Spinal cord (tissue), 10 donors: Measurements from ENCODE around the gene CDH22. TPM values are rescaled to one million over a fixed set of nuclear protein-coding genes. Genes with fewer than 3 reads are reported as not detected.

Experiments used
- DNase-seq, 6 donors: peaks; one replicate each; pipeline versions ENCODE4 v3.0.0 to v3.0.0-alpha.2; 2013 to 2015; ENCODE audit warnings: low spot score in 6 of 6, low read depth in 4 of 6
- H3K27ac ChIP-seq: one replicate; pipeline ENCODE4 v1.5.1; 2013; ENCODE audit warnings: low read depth, low read length, control low read depth
- H3K27me3 ChIP-seq: one replicate; pipeline ENCODE4 v1.6.1; 2013; ENCODE audit warnings: low read length; ENCODE audit not compliant: control insufficient read depth, insufficient read depth
- H3K36me3 ChIP-seq: one replicate; pipeline ENCODE4 v1.6.1; 2013; ENCODE audit warnings: low read length; ENCODE audit not compliant: control insufficient read depth, insufficient read depth
- H3K4me1 ChIP-seq: one replicate; pipeline ENCODE4 v1.6.1; 2013; ENCODE audit warnings: low read length; ENCODE audit not compliant: control insufficient read depth, insufficient read depth
- H3K4me3 ChIP-seq: one replicate; pipeline ENCODE4 v1.5.1; 2013; ENCODE audit warnings: low read depth, low read length, control low read depth
- H3K9me3 ChIP-seq: one replicate; pipeline ENCODE4 v1.6.1; 2013; ENCODE audit warnings: low read length; ENCODE audit not compliant: control insufficient read depth, insufficient read depth
- WGBS: methylation state at CpG from one replicate; pipeline ENCODE4 v1.1.5; 2013; ENCODE audit warnings: missing lambda C conversion rate; ENCODE audit not compliant: insufficient coverage; 5-methylcytosine and 5-hydroxymethylcytosine counted together
- polyA plus RNA-seq, 2 donors: library from polyadenylated mRNA; unstranded; fragments of 120-200 nt; gene quantifications; one replicate each; pipeline ENCODE4 v1.2.1, GENCODE V29; 2013; ENCODE audit not compliant: insufficient read length in 2 of 2
- total RNA-seq, 2 donors: library from RNA; depleted of rRNA in 1 of 2; stranded (reverse); fragments of 120-200 nt in 1 of 2; fragments of >200 nt in 1 of 2; gene quantifications; one replicate each; pipeline versions ENCODE4 v1.2.3 to v1.2.4, GENCODE V29; 2013 to 2014
- donor health status: healthy.

The CDH22 gene
- total and polyA plus RNA-seq, 4 donors: 1.6 to 13.1 (median 7.5) TPM

GRCh38 chr20:46205349-46205748, 102.9 kb downstream of the CDH22 start:
- Histone ChIP-seq H3K4me3 (no peak overlapping the region), H3K27me3 (peaks cover 6% of the 10 kb centered on the region), H3K4me1 (peaks cover 47% of the 10 kb centered on the region), H3K9me3 (no peaks in the 10 kb centered on the region), H3K36me3 (peaks cover 5% of the 10 kb centered on the region), H3K27ac (no peak overlapping the region)
- no peak for DNase-seq
- WGBS: 81% methylated on average over 3 of the region's 3 CpGs

GRCh38 chr20:46204594-46205186, 103.6 kb downstream of the CDH22 start:
- Histone ChIP-seq H3K36me3 (peaks cover under 1% of the 10 kb centered on the region), H3K27ac (no peak overlapping the region), H3K9me3 (no peaks in the 10 kb centered on the region), H3K4me3 (no peak overlapping the region), H3K27me3 (peaks cover 6% of the 10 kb centered on the region), H3K4me1 (peaks cover 45% of the 10 kb centered on the region)
- peak in 2 of 6 donors; percentile 73 to 94 for DNase-seq
- WGBS: 40% methylated on average over 4 of the region's 8 CpGs

- Histone ChIP-seq H3K9me3 (no peaks in the 10 kb centered on the region), H3K36me3 (peaks cover 3% of the 10 kb centered on the region), H3K4me1 (peaks cover 46% of the 10 kb centered on the region), H3K27me3 (peaks cover 14% of the 10 kb centered on the region), H3K4me3 (no peak overlapping the region), H3K27ac (no peak overlapping the region)
- 58% methylated on average over 3 of the region's 3 CpGs for WGBS
- DNase-seq: no peak
These were observed 104.8 kb downstream of the CDH22 start for GRCh38 chr20:46203510-46203837.

DNA sequence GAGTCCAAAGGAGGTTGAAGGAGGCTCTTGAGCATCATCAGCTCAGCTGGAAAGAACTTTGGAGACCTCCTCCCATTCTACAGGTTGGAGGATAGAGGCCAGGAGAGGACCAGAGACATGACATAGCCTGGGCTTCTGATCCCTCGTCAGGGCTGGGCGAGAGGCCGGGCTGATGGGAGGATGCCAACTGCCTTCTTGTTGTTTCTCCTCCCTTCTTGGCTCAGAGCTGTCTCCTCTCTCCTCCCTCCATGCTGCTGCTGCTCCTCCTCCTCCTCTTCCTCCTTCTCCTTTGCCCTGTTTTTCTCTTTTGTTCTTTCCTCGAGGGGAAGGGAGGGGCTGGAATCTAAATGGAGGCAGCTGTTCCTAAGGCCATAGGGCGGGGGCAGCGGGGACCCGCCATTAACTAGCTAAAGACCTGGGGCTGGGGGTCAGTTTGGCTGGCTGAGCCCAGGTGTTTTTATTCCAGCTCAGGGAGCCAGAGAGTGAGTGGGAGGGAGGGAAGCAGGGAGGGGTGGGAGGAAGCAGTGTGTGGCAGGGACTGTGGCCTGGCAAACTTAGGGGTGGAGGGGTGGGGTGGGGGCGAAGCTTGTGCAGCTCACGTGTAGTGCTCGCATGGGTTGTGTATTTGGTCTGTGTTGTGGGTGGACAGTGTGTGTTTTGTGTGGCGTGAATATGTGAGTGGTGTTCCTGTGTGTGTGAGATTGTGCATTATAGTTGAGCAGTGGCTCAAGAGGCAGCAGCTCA, 105.4 kb downstream of the CDH22 start:
- Histone ChIP-seq H3K4me1 (peaks cover 46% of the 10 kb centered on the region), H3K9me3 (no peaks in the 10 kb centered on the region), H3K27ac (no peak overlapping the region), H3K27me3 (peaks cover 15% of the 10 kb centered on the region), H3K36me3 (peaks cover 3% of the 10 kb centered on the region), H3K4me3 (no peak overlapping the region)
- DNase-seq: peak in 2 of 6 donors; percentile 53 to 69
- 38% methylated on average over 11 of the region's 11 CpGs for WGBS

GRCh38 chr20:46200582-46201570, 107.4 kb downstream of the CDH22 start:
- Histone ChIP-seq H3K27ac (peak overlapping the region; percentile 2), H3K4me3 (no peak overlapping the region)

DNA sequence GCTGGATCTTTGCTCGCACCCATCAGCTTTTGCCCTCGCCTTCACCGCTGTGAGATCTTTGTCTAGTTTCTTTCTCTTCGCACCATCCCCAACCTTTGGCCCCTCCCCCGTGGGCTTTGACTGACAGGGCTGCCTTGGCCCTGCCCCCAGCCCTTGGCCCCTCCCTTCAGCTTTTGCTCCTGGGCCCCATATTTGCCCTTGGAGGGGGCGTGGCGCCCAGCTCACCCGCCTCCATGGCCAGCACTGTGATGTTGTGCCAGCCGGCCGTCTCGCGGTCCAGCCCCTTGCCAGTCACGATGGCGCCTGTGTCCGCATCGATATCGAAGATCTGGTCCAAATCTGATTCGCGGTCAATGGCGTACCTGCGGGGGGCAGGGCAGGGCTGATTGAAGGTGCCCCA, 109.1 kb downstream of the CDH22 start:
- Histone ChIP-seq H3K4me1 (peaks cover 31% of the 10 kb centered on the region), H3K27me3 (peaks cover 15% of the 10 kb centered on the region), H3K4me3 (no peak overlapping the region), H3K27ac (no peak overlapping the region), H3K9me3 (no peaks in the 10 kb centered on the region), H3K36me3 (peaks cover 3% of the 10 kb centered on the region)
- DNase-seq: no peak
- 22% methylated on average over 21 of the region's 21 CpGs for WGBS

More at GRCh38 chr20:46200582-46201570, 107.4 kb downstream of the CDH22 start:
- peaks cover 37% of the 10 kb centered on the region for H3K4me1 ChIP-seq
- H3K9me3 ChIP-seq: no peaks in the 10 kb centered on the region
- WGBS: 27% methylated on average over 52 of the region's 55 CpGs
- peaks cover 3% of the 10 kb centered on the region for H3K36me3 ChIP-seq
- DNase-seq: peak in 3 of 6 donors; percentile 31 to 86 (median 80)
- peaks cover 15% of the 10 kb centered on the region for H3K27me3 ChIP-seq

GRCh38 chr20:46196990-46197389, 111.3 kb downstream of the CDH22 start:
- no peaks in the 10 kb centered on the region for H3K9me3 ChIP-seq
- peaks cover 13% of the 10 kb centered on the region for H3K27me3 ChIP-seq
- DNase-seq: no peak
- peaks cover 3% of the 10 kb centered on the region for H3K36me3 ChIP-seq
- H3K4me3 ChIP-seq: no peak overlapping the region
- no CpG with 5 or more reads among the region's 3 CpGs for WGBS
- no peak overlapping the region for H3K27ac ChIP-seq
- H3K4me1 ChIP-seq: peaks cover 27% of the 10 kb centered on the region

DNA sequence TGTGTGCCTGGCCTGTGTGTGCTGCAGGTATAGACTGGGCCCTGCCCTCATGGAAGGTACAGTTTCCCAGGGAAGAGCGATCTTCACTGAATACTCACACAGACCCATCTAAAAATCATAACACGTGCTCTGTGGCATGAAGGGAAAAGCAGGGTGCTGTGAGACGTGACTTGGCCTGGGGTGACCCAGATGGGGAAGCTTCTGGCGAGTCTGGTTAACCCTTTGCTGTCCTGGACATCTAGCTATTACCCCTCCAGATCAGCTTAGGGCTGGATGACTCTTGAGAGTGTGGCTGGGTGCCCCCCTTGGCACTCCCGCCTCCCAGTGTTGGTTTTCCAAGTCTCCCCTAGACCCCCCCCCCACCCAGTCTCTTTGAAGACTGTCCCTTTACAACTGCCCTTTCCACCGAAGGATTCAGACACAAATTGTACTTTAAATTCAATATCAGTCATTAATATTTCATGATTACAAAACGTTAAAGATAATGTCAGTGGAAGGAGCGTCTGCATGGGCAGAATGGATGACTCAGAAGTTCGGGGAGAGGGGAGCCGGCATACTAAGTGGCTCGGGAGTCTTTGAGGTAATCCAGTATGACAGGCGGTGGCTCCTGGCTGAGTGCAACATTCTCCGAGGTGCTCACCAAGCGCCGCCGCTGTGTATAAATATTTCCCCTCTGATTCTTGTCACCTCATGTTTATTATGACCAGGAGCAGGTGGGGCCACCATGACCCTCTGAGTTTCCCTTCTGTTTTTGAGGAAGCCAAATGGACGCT, 112.8 kb downstream of the CDH22 start:
- Histone ChIP-seq H3K27me3 (peaks cover 9% of the 10 kb centered on the region), H3K4me3 (no peak overlapping the region), H3K9me3 (no peaks in the 10 kb centered on the region), H3K27ac (no peak overlapping the region), H3K4me1 (peaks cover 19% of the 10 kb centered on the region), H3K36me3 (peaks cover 3% of the 10 kb centered on the region)
- 48% methylated on average over 13 of the region's 17 CpGs for WGBS
- no peak for DNase-seq

- Histone ChIP-seq H3K9me3 (no peaks in the 10 kb centered on the region), H3K4me3 (no peak overlapping the region), H3K4me1 (peaks cover 14% of the 10 kb centered on the region), H3K27ac (no peak overlapping the region), H3K36me3 (peaks cover 3% of the 10 kb centered on the region), H3K27me3 (peaks cover 9% of the 10 kb centered on the region)
- DNase-seq: no peak
- no CpG with 5 or more reads among the region's 4 CpGs for WGBS
These were observed 113.9 kb downstream of the CDH22 start for GRCh38 chr20:46194409-46194808.
